ENCODE results near the gene RAF1.
A peak's percentile ranks its signal among the peaks of the same experiment; 100 is the strongest.
"Not testable (repeated sequence)": the region's sequence is repeated elsewhere in the genome, so short reads cannot be mapped to it uniquely, and the experiment has no call there.

Gene RAF1

DNA sequence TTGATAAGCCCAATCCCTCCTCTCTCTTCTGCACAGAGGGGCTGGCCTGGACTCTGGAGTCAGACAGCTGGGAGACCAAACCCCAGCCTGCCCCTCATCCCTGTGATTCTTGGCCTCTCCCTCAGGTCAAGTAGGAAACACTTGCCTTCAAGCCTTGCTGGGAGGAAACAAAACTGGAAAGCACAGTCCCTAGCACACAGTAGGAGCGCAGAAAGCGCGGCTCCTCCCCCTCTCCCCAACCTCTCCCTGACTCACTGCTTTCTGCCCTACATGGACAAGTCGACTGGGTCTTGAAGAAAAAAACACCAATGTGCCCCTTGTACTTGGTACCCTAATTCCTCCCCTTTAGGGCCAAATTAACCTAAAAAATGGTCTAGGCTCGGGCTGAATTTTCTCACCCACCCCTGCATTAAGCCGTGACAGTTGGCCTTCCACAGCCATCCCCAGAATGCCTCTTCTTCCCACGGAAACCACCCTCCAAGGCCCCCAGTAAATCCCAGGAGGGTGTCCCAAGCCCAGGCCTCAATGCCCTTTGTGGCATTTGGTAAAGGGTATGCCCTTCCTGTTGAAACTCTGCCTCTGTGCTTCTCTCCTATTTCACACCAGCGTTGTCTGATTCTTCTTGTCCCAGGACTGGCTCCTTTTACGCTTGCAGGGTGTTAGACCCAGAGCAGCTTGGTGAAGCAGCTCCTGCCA, 11.3 kb upstream of the RAF1 start:
- DNase-seq (ENCODE audit: low read depth), result no peak

- DNase-seq (ENCODE audit: low read depth), result not testable (repeated sequence)
These were observed 10.2 kb upstream of the RAF1 start for GRCh38 chr3:12673956-12674736.

GRCh38 chr3:12671120-12671450, 7.2 kb upstream of the RAF1 start:
- DNase-seq (ENCODE audit: low read depth), result no peak

GRCh38 chr3:12670365-12671119, 6.6 kb upstream of the RAF1 start:
- no peak for DNase-seq (ENCODE audit: low read depth)

DNA sequence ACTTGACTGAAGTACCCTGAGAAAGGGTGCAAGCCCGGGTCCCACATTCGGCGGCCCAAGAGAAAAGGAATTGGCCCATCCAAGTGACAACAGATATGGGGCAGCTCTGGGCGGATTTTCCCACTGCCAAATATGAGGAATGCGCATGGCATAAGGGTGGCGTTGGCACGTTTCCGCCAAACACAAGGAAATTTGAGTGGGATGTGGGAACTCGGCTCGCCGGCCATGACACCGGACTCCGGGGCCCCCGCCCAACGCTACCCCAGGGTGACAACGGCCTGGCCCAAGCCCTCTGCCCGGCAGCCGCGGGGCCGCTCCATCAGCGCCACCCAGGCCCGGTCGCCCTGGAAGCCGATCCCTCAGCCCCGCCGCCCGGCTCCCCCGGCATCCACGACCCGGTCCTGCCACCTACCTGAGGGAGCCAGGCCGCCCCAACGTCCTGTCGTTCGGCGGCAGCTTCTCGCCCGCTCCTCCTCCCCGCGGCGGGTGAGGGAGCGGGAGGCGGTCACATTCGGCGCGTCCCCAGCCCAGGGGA, 449 bp downstream of the RAF1 start:
- no peak for DNase-seq (ENCODE audit: low read depth)

DNA sequence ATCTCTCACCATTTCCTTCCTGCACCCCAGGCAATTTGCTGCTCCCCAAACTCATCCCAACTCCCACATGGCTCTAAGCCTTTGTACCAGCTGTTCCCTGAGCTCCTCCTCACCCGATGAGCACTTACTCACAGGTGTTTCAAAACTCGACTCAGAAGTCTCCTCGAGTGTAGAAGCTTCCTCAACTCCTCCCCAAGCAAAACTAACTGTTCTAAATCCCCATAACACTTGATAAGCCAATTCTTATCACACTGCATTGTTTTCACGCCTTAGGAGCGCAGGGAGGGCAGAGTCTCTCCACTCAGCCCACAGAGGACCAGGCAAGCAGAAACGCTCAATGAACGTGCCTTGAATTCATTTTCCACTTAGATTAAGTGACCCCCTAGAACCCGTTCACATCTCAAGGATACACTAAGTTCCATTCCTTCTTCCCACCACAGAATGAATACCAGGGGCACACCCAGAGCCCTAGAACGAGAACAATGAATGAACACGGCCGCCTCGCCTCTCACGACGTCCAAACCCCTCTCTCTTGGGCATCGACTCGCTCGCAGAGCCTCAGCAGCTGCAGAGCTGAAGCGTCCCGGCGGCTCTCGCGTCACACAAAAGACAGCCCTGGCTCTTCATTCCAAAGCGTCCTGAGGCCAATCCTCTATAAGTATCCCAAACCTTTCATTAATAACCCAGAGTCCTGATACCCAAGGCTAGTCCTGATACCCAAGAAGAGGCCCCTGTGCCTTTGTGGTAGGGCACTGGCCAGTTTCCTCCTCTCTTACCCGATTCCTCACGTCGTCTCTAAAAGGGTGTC, 1.1 kb downstream of the RAF1 start:
- DNase-seq (ENCODE audit: low read depth), result peak; percentile 10

DNA sequence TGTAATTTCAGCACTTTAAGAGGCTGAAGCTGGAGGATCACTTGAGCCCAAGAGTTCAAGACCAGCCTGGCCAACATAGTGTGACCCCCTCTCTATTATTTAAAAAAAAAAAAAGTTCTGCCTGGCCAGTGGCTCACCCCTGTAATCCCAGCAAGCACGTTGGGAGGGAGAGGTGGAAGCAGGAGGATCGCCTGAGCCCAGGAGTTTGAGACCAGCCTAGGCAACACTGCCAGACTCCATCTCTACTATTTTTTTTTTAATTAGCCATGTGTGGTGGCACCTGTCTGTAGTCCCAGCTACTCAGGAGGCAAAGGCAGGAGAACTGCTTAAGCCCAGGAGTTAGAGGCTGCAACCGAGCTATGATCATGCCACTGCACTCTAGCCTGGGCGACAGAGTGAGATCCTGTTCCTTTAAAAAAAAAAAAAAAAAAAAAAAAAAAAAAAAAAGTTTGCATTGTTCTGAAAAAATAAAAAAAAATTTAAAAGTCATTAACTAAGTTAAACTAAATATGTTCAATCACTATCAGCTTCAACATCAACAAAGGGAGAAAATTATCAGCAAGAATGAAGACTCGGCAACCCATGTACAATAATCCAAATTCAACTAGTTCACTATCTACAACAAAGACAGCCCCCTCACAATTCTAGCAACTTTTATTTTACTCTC, 1.9 kb downstream of the RAF1 start:
- no peak for DNase-seq (ENCODE audit: low read depth)

DNA sequence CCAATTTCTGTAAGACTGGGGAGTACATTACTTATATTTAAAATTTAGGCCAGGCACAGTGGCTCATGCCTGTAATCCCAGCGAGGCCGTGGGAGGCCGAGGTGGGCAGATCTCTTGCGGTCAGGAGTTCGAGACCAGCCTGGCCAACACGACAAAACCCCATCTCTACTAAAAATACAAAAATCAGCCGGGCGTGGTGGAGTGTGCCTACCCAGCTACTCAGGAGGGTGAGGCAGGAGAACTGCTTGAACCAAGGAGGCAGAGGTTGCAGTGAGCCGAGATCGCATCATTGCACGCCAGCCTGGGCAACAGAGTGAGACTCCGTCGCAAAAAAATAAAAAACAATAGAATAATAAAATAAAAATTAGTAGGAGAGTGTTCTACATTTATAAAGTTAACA, 2.5 kb downstream of the RAF1 start:
- DNase-seq (ENCODE audit: low read depth), result not testable (repeated sequence)

DNA sequence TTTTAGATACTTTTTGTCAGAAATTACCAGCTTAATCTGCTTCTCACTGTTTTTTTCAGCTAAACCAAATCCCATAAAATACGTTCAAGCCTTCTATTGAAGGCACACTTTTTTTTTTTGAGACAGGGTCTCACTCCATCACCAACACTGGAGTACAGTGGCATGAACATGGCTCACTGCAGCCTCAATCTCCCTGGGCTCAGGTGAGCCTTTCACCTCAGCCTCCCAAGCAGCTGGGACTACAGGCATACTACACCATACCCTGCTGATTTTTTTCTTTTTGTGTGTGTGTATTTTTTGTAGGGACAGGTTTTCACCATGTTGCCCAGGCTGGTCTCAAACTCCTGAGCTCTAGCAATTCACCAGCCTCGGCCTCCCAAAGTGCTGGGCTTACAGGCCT, 3.7 kb downstream of the RAF1 start:
- no peak for DNase-seq (ENCODE audit: low read depth)

DNA sequence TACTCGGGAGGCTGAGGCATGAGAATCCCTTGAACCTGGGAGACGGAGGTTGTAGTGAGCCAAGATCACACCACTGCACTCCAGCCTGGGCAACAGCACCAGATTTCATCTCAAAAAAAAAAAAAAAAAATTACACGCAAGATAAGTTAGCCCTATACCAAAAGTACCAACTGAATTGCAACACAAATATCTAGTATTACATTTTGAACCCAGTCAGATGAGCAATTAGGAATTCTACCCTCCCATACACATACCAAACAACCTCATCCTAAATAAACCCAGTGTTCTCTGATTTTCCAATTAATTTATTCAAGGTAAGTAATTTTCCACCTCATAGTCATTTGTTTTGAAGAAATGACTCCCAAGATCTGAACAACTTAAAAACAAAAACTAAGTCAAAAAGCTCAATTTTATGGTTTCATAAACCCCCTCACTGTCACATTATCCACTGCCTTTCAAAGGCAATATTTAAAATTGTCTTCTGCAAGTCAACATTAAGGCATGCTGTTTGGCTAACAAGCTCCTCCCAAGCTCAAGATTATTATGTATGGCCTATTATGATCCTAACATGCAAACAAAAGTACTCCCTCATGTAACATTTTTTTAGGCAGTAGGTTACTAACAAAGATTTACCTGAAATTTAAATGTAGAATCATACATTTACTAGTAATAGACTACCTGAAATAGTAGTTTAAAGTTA, 4.5 kb downstream of the RAF1 start:
- DNase-seq (ENCODE audit: low read depth), result no peak

GRCh38 chr3:12658593-12659058, 5.3 kb downstream of the RAF1 start:
- no peak for DNase-seq (ENCODE audit: low read depth)

GRCh38 chr3:12656850-12657249, 7.1 kb downstream of the RAF1 start:
- no peak for DNase-seq (ENCODE audit: low read depth)

GRCh38 chr3:12656193-12656592, 7.7 kb downstream of the RAF1 start:
- DNase-seq (ENCODE audit: low read depth), result no peak

DNA sequence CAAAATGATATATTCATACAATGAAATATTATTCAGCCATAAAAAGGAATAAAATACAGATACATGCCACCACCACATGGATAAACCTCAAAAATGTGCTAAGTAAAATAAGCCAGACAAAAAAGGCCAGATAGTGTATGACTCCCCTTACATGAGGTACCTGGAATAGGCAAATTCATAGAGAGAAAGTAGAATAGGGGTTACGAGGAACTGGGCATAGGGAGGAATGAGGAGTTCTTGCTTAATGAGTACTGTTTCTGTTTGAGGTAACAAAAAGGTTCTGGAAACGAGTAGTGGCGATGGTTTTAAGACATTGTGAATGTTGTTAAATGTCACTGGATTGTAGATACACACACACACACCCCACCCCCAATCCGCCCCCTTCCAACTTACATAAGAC, 8.2 kb downstream of the RAF1 start:
- no peak for DNase-seq (ENCODE audit: low read depth)

GRCh38 chr3:12653747-12654146, 10.2 kb downstream of the RAF1 start:
- DNase-seq (ENCODE audit: low read depth), result no peak

GRCh38 chr3:12648384-12648959, 15.4 kb downstream of the RAF1 start:
- DNase-seq (ENCODE audit: low read depth), result no peak

DNA sequence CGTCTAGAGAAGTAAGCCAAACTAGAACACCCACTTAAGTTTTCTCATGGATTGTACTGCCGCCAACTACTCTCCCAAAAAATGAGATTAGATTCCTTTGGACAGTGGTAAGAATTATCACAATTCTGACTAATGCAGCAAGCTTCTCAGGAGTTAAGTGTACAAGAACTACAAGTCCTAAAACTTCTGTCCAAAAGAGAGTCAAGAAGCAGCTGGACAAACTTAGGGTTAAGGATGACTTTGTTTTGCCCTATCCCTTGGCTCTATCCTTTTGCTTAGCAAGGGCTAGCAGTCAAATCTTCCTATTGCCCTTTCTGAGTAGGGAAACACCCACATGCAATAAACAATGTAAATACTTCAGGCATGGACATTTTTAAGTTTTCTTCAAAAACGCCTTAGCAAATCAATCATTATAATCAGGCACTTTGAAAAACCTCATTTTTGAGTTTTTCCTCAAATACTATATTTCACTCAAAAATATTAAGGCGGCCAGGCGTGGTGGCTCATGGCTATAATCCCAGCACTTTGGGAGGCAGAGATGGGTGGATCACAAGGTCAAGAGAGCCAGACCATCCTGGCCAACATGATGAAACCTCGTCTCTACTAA, 19.5 kb downstream of the RAF1 start:
- DNase-seq (ENCODE audit: low read depth), result no peak

DNA sequence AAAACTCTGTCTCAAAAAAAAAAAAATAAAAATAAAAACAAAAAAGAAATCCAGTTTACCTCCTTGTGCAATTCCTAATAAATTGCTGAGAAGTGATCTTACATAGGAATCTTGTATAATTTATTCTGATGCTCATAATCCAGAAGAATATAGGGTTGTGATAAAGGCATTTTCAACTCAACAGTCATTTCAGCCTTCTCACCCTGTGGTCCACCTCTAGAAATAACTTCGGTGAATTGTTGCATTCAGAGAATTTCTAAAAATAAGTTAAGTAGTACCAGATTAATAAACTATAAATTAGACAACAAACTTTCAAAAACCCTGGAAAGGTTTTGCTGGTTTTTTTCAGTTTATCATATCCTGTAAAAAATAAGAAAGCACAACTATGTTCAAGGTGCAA, 20.2 kb downstream of the RAF1 start:
- no peak for DNase-seq (ENCODE audit: low read depth)

- no peak for DNase-seq (ENCODE audit: low read depth)
These were observed 20.9 kb downstream of the RAF1 start for GRCh38 chr3:12643010-12643380.

DNA sequence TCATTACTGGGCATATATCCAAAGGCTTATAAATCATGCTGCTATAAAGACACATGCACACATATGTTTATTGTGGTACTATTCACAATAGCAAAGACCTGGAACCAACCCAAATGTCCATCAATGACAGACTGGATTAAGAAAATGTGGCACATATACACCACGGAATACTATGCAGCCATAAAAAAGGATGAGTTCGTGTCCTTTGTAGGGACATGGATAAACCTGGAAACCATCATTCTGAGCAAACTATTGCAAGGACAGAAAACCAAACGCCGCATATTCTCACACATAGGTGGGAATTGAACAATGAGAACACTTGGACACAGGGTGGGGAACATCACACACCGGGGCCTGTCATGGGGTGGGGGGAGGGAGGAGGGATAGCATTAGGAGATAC, 23.1 kb downstream of the RAF1 start:
- not testable (repeated sequence) for DNase-seq (ENCODE audit: low read depth)
